Right lobe of liver (tissue), 6 donors: ENCODE data around the gene LHPP. TPM values are rescaled to one million over a fixed set of nuclear protein-coding genes. Genes with fewer than 3 reads are reported as not detected.

Experiments used
- ATAC-seq, 4 donors: fragments of 200-7000 bp; cut with Tn5 transposase; one replicate each; pipeline ENCODE4 v1.9.1; 2020; ENCODE audit warnings: mild to moderate bottlenecking in 4 of 4, moderate library complexity in 4 of 4
- DNase-seq, 3 donors: peaks; one replicate each; pipeline ENCODE4 v3.0.0-alpha.2; 2020
- H3K27ac ChIP-seq, 3 donors: fragments of 200-600 bp; one replicate each; pipeline ENCODE4 v1.8.0; 2022
- H3K27me3 ChIP-seq, 2 donors: fragments of 200-600 bp; one replicate each; pipeline ENCODE4 v1.8.0; 2022
- H3K36me3 ChIP-seq, 4 donors: fragments of 200-600 bp; sonication (generic) in 1 of 4; one replicate each; pipeline versions ENCODE4 v1.5.1 to v1.8.0; 2017 to 2022; ENCODE audit warnings: control low read depth in 1 of 4
- H3K4me1 ChIP-seq, 4 donors: fragments of 200-600 bp; sonication (generic) in 1 of 4; one replicate each; pipeline versions ENCODE4 v1.5.1 to v1.8.0; 2017 to 2022; ENCODE audit warnings: control low read depth in 1 of 4
- H3K4me3 ChIP-seq, 3 donors: fragments of 200-600 bp; one replicate each; pipeline ENCODE4 v1.8.0; 2022
- H3K9me3 ChIP-seq, 4 donors: fragments of 200-600 bp; sonication (generic) in 1 of 4; one replicate each; pipeline versions ENCODE4 v1.5.1 to v1.8.0; 2017 to 2022; ENCODE audit warnings: control low read depth in 1 of 4
- CTCF ChIP-seq, 4 donors: fragments of 200-600 bp in 3 of 4; fragments of 450-650 bp in 1 of 4; IDR thresholded peaks; one replicate each; pipeline versions ENCODE4 v1.5.1 to v1.8.0; 2016 to 2022; ENCODE audit warnings: antibody characterized with exemption in 4 of 4, mild to moderate bottlenecking in 2 of 4
- POLR2A ChIP-seq: fragments of 450-650 bp; IDR thresholded peaks from one replicate; pipeline ENCODE4 v1.6.1; 2017; ENCODE audit warnings: antibody characterized with exemption, mild to moderate bottlenecking
- whole genome bisulfite sequencing: methylation state at CpG from one replicate; pipeline ENCODE4 v1.1.6; 2018; ENCODE audit warnings: low coverage, low lambda C conversion rate; ENCODE audit not compliant: insufficient coverage; ENCODE audit errors: missing lambda C conversion rate; 5-methylcytosine and 5-hydroxymethylcytosine counted together
- intact Hi-C, 2 donors: fragments of 100-400 bp; cut with DNase I; formaldehyde crosslinking; loops; one replicate each; pipeline versions ENCODE4 v1.11.2 to v1.14.1; 2022
- total RNA-seq, 6 experiments: library from RNA; depleted of rRNA in 2 of 6; stranded (reverse); fragments of >200 nt in 2 of 6; fragmentation: NEBNext Ultra II Directional in 3 of 6; extraction: Animal tissue kit (Norgen Biotek cat#: 25700) in 3 of 6; gene quantifications; one replicate each; pipeline versions ENCODE4 v1.1.0 to v1.2.4, GENCODE V29; 2016 to 2023
- donor health status: DM: no; HTN: yes; CAD: no.
- donor health status: DM: no; HTN: no; CAD: no.
- donor health status: DM: no; HTN: no; CAD: no.
- donor health status: DM: no; HTN: yes; CAD: no.
- donor health status: DM: no; HTN: yes; CAD: no.

The LHPP gene
- total RNA-seq, 6 experiments from 2014 or later, result 19.3 to 56.3 (median 36.3) TPM

GRCh38 chr10:124628676-124629021 is 167.0 kb downstream of the LHPP start:
- intact Hi-C loops, result loop anchor here in 1 of 2 donors (10.0 kb wide), 2 partner anchors 94 to 106 kb away; no protein-coding TSS in a partner anchor
- Histone ChIP-seq H3K27me3 (no peaks in the 10 kb centered on the region), H3K36me3 (no peaks in the 10 kb centered on the region), H3K4me3 (no peak overlapping the region), H3K27ac (no peak overlapping the region), H3K4me1 (peaks cover 0 to 4% (median 2%) of the 10 kb centered on the region in 4 donors), H3K9me3 (no peaks in the 10 kb centered on the region)
- TF ChIP-seq POLR2A (no peak), CTCF (IDR thresholded peaks at IDR 0.05) (no peak)
- ATAC-seq, result no peak
- DNase-seq, result no peak
- WGBS, result 67% methylated on average over 3 of the region's 9 CpGs

DNA sequence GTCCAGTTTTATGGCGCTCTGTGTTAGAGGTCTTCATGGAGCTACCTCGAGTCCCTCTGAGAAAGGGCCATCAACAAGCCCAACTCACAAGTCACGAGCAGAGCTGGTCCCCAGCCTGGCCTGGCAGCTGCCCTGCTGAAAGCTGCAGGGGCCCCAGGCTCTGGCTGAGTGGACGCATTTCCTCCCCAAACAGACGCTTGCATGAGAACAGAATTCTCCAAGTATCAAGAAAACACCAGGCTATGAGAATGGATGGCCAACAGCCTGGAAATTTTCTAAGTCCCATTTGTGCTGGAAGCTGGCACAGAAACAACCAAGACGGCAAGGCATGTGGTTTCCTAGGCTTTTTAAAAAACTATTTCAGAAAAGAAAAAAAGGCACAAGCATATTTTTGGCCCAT is 167.8 kb downstream of the LHPP start:
- intact Hi-C loops, result loop anchor here in 1 of 2 donors (10.0 kb wide), 2 partner anchors 95 to 105 kb away; no protein-coding TSS in a partner anchor
- TF ChIP-seq POLR2A, result no peak
- no peak for TF ChIP-seq CTCF (IDR thresholded peaks at IDR 0.05)
- peaks cover 0 to 4% (median 2%) of the 10 kb centered on the region in 4 donors for H3K4me1 ChIP-seq
- WGBS, result 74% methylated on average over 5 of the region's 6 CpGs
- H3K27me3 ChIP-seq, result no peaks in the 10 kb centered on the region
- no peaks in the 10 kb centered on the region for H3K36me3 ChIP-seq
- H3K27ac ChIP-seq, result no peak overlapping the region
- H3K9me3 ChIP-seq, result no peaks in the 10 kb centered on the region
- no peak for DNase-seq
- H3K4me3 ChIP-seq, result no peak overlapping the region
- ATAC-seq, result no peak

DNA sequence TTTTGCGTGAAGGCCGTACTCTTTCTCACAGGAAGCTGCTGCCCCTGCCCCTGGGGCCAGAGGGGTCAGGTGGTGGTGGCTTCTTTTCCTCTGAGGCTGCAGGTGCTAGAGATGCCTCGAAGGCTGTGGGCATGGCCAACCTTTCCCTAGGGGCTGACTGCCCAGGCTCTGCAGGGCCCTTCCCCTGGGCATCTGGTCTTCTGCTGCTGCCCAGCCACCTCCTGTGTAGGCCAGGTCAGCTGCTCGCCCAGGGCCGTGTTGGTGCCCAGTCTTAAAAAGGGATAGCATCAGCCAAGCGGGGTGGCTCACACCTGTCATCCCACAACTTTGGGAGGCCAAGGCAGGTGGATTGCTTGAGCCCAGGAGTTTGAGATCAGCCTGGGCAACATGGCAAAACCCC is 168.2 kb downstream of the LHPP start:
- DNase-seq (no peak), ATAC-seq (no peak)
- intact Hi-C loops, result loop anchor here in 1 of 2 donors (10.0 kb wide), 2 partner anchors 95 to 105 kb away; no protein-coding TSS in a partner anchor
- no peak overlapping the region for H3K4me3 ChIP-seq
- no peaks in the 10 kb centered on the region for H3K27me3 ChIP-seq
- 53% methylated on average over 2 of the region's 6 CpGs for whole genome bisulfite sequencing
- peaks cover 0 to 4% (median 2%) of the 10 kb centered on the region in 4 donors for H3K4me1 ChIP-seq
- no peaks in the 10 kb centered on the region for H3K36me3 ChIP-seq
- TF ChIP-seq POLR2A (no peak), CTCF (IDR thresholded peaks at IDR 0.05) (no peak)
- no peaks in the 10 kb centered on the region for H3K9me3 ChIP-seq
- no peak overlapping the region for H3K27ac ChIP-seq

DNA sequence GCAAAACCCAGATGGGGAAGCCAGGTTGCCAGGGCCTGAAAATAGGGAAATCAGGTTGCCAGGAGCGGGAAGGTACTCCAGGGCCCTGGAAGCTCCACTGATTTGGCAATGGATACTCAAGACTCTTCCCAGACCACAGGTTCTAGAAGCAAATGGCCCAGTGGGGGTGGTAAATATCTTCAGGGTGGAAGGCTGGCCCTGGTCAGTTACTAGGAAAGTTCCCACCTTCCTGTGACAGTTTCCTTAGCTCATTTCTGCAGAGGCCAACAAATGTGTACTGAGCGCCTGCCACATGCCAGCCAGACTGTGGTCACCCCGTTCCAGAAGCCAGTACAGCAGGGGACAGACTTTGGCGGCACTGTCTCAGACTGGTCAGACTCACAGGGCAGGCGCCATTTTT is 168.9 kb downstream of the LHPP start:
- ATAC-seq (no peak), DNase-seq (no peak)
- TF ChIP-seq POLR2A (no peak), CTCF (IDR thresholded peaks at IDR 0.05) (no peak)
- H3K9me3 ChIP-seq, result no peaks in the 10 kb centered on the region
- intact Hi-C loops, result no loop called here
- no peaks in the 10 kb centered on the region for H3K36me3 ChIP-seq
- WGBS, result no CpG with 5 or more reads among the region's 5 CpGs
- H3K27me3 ChIP-seq, result no peaks in the 10 kb centered on the region
- peaks cover 0 to 4% (median 2%) of the 10 kb centered on the region in 4 donors for H3K4me1 ChIP-seq
- H3K27ac ChIP-seq, result no peak overlapping the region
- H3K4me3 ChIP-seq, result no peak overlapping the region

DNA sequence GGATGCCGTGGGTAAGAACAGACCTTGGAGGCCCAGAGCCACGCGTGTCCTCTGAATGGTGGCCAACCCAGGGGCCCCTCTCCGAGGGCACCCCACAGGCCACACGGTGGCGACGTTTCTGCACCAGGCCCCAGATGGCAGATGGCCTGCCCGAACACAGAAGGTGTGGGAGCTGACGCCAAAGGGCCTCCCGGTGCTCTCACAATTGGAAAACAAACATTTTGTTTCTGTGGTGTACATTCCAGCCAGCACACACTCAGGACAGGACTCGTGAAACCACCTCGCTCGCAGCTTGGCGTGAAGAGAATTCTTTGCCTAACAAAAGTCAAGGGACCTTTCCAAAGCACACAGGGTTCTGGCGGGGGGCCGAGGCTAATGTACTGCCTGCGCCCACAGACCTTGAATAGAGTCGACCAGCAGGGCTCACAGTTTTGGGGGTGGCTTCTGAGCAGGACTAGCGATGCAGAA is 170.5 kb downstream of the LHPP start:
- Histone ChIP-seq H3K36me3 (no peaks in the 10 kb centered on the region), H3K4me1 (peaks cover 0 to 4% (median 2%) of the 10 kb centered on the region in 4 donors), H3K9me3 (no peaks in the 10 kb centered on the region), H3K27me3 (no peaks in the 10 kb centered on the region), H3K4me3 (no peak overlapping the region), H3K27ac (peak overlapping the region in 1 of 3 donors; percentile 18)
- WGBS, result 69% methylated on average over 6 of the region's 19 CpGs
- intact Hi-C loops, result no loop called here
- peak; percentile 85 to 93 (median 88) for ATAC-seq
- DNase-seq, result peak; percentile 75 to 96 (median 85)
- TF ChIP-seq POLR2A (no peak), CTCF (IDR thresholded peaks at IDR 0.05) (peak; percentile 45 to 69 (median 56))
